ENCODE results near the gene THRA.

DNA sequence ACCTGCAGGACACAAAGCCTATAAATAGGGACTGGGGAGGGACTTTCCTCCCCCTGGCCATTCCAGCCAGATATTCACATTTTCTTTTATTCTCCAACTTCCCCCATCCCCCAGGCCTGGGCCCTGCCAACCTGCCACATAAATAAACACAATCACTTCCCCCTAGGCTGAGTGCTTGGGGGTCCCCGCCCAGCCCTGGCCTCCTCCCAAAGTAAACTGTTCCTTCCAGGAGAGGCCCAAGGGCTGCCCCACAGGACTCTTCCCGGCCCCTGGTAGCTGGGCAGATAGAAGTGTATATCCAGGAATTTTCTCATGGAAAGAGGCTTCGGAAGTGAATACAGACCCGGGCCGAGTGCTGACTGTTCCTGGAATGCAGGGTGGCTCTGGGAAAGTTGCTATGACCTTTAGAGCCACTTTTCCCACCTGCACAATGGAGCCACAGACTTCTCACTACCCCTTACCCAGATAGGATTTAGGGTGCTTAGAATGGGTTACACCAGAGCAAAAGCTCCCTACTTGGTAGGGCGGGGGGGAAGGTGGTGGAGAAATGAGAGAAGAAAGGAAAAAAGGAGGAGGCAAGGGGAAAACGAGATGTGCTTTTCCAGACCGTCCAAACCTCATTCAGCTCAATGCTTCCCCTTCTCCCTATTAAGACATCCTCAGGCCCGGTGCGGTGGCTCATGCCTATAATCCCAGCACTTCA lies 39.0 kb upstream of the THRA start:
- TF ChIP-seq GATA2 (IDR thresholded peaks at IDR 0.05; ENCODE audit: low read depth, low read length) (no peak), GATA3 (IDR thresholded peaks at IDR 0.05; ENCODE audit: low read depth, low read length) (no peak)
